GM21576 (cell line): ENCODE data around the gene PHF23.

Experiments
- ATAC-seq: cut with Tn5 transposase; IDR thresholded peaks from one replicate; pipeline ENCODE4 v1.9.1; 2021; ENCODE audit warnings: mild to moderate bottlenecking, moderate library complexity; ENCODE audit not compliant: unreplicated experiment

Gene PHF23

GRCh38 chr17:7238420-7239090, 702 bp downstream of the PHF23 start:
- no peak for ATAC-seq

- ATAC-seq, result no peak
These were observed 1.4 kb downstream of the PHF23 start for GRCh38 chr17:7237761-7238419.

GRCh38 chr17:7237266-7237760, 1.9 kb downstream of the PHF23 start:
- ATAC-seq, result no peak

- ATAC-seq, result no peak
These were observed 2.4 kb downstream of the PHF23 start for GRCh38 chr17:7236808-7237207.

DNA sequence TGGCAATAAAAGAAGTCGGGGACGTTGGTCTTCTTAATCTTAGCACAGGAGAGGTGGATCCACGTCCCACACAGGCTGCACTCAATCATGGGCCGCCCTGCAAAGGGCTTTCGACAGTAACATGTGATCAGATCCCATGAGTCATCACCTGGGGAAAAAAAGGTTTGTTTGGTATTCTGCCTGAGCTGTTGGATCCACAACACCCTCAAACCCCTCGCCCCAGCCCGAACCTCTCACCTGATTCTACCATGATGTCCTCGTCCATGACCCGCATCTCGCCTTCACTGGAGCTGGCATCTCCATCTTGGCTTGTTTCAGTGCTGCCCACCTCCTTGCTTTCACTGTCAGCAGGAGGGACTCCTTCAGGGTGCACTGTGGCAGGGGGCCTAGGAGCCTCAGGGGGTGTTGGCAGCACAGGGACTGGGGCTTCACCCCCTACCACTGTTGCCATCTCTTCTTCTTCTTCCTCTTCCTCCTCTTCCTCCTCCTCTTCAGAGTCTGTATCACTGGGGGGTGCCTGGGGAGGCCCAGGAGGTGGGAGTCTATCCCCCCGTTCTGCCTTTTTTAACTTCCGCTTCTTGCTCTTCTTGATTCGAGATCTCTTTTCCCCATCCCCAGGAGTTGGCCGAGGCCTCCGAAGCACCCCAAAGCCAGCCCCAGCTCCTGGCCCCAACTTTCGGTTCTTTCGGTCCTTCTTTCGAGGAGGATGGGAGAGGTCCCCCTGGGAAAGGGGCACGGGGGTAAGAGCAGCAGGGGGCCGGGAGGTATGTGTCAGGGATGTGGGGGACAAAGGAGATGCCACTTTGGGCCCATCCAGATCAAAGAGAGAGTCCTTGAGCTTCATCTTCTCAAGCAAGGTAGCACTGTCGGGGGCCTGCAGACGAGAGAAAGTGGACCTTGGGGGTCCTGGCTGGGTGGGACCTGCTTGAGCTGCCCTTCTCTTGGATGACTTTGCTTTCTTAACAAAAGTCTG, 3.3 kb downstream of the PHF23 start:
- ATAC-seq, result no peak

DNA sequence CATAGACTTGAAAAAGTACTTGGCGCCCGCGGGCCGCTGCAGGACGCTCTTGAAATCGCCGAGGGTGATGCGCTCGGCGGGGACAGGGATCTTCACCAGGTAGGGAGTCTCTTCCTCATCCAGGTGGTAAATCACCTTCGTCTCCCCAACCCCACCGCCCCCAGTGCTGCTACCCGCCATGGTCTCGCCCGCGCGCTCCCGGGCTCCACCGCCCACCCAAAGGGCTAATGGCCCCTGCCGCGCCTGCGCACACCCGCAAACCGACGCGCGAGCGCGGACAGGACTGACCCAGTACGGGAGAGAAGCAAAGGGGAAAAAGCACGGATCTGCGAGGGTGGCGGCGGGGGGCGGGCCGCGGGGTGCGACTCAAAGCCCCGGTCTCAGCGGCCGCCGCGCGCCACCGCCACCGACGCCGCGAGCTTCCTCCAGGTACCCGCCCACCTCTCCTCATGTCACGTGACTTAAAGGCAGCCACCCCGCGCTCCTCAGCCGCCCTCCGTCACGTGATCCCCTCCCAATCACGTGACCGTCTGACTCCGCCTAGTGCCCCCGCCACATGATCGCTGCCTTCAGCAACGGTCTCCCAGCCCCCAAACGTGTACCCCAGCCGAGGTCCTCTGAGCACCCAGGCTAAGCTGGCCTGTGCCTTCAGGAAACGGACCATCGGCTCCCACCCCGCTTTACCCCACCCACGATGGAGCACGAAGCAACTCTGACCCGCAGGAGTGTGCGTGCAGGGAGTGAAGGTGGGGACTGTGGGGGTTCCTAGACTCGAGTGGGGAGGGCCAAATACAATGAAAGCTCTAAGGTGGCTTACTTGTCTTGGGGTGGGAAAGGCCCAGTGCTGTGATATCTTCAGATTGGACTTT, 4.9 kb downstream of the PHF23 start, which contains the start of gene DVL2:
TSS of gene DVL2 (minus strand) at position 435 of the 869 bp plus-strand sequence. CDS start at position 180, 255 bp downstream.
- ATAC-seq, result peak; percentile 39

- no peak for ATAC-seq
These were observed 5.6 kb downstream of the PHF23 start for GRCh38 chr17:7233701-7234082.

DNA sequence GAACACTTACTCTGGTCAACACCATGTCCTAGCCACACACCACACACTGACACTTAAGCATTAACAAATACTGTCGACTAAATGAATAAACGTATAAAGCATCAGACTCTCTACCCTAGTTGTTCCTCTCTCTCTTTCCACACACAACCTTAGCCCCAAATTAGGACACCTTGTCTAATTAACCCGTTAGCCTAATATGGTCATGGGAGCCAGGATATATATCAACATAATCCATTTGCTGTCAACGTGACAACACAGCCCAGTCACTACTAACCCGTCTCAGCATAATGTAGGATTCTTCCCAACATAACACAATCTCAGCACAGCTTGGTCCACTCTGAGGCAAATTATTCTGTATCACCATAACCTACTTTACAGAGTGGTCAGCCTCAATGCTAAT, 7.1 kb downstream of the PHF23 start:
- ATAC-seq, result no peak

- ATAC-seq, result no peak
These were observed 9.8 kb downstream of the PHF23 start for GRCh38 chr17:7229504-7229903.

DNA sequence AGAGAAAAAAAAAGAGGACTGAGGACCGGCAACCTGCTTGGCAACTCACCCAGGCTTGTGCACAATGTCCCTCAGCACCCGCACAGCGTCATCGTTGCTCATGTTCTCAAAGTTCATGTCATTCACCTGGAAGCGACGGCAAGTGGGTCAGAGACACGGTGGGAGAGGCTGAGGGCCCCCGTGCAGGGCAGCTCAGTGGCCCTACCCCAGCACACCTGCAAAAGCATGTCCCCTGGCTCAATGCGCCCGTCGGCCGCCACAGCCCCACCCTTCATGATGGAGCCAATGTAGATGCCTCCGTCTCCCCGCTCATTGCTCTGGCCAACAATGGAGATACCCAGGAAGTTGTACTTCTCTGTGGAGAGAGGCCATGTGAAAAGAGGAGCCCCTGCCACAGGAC, 10.3 kb downstream of the PHF23 start:
- no peak for ATAC-seq

DNA sequence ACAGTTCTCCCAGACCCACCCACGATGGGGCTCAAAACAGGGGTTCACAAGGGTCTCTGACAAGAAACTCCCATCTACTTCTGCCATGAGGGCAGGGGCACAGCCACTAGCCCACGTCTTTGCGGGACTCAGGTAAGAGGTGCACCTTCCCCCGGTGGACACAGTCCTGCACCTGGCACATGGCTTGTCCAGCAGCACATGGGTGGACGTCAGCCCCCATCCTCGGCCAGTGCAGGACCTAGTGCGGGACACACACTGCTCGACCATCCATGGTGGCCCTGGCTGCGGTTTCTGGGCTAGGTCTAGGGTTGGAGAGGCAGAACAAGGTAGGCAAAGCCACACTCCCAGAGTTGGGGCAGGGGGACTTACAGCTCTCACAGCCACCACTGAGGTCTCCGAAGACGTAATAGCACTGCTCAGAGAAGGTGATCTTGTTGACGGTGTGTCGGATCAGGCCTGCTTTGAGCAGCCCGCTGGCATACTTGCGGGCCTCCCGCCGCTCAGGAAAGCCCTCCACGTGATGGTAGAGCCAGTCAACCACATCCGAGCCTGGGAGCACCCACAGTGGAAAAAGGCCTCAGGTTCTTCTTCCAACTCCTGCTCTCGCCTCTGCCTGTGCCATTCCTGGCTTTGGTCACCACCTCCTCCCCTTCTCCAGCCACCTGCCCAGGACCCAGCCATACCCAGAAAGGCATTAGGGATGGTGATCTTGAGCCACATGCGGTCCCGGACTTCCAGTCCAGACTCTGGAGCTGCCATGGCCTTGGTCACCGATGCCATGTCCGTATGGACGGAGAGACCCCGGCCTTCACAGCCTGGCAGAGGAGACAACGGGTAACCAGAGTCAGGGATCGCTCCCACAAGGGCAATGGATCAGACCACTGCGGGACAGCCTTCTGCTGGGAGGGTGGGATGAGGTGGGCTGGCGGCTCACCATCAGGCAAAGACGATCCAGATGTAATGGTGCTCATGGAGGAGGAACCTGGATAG, 12.2 kb downstream of the PHF23 start:
- no peak for ATAC-seq

DNA sequence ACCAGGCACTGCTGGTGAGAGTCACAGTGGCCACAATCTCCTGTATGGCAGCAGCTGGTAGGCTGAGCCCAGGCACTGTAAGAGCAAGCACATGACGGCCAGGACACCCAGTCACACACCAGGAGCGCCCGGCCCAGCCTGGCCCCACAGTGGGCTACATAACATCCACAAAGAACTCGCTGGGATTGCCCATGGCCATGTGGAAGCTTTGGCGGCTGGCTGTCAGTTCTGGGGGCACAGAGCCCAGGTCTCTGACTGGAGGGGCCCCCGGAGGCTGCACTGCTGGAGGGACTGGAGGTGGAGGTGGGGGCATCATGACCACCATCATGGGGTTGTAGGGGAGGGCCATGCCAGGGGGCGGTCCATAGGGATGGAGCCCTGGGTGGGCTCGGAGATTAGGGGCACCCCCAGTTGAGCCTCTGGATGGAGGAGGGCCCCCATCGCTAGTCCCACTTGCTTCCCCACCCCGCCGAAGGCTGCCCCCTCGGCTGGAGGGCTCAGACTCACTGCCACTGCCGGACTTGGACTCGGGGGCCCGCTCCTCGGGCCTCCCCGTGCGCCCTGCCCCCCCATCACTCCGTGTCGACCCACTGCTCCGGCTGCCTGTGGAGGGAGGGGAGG, 13.4 kb downstream of the PHF23 start:
- ATAC-seq, result no peak

DNA sequence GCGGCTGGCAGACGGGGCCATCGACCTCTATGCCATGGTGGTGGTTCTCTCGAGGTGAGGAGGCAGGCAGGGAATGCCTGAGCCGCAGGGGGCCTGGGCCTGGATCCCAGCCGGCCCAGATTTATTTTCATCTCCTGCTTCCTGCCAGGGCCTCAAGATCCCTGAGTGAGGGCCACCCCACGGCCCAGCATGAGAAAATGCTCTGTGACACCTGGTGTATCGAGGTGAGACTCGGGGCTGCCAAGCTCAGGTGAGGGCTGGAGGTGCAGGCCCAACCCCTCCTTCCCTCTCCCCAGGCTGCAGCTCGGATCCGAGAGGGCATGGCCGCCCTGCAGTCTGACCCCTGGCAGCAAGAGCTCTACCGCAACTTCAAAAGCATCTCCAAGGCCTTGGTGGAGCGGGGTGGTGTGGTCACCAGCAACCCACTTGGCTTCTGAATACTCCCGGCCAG, 14.6 kb downstream of the PHF23 start:
- ATAC-seq, result no peak

DNA sequence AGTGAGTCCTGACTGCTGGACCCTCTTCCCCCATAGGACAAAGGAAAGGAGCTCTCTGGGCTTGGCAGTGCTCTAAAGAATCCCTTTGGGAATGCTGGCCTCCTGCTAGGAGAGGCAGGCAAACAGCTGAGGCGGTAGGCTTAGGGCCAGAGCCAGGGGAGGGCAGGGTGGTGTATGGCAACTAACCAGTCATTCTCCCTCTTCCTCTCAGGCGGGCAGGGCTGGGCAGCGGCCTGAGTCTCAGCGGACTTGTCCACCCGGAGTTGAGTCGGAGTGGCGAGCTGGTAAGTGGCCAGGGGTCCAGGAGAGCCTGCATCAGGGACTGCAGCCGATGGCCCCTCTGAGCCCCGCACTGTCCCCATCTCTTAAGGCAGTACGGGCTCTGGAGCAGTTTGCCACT, 15.1 kb downstream of the PHF23 start:
- ATAC-seq, result no peak

DNA sequence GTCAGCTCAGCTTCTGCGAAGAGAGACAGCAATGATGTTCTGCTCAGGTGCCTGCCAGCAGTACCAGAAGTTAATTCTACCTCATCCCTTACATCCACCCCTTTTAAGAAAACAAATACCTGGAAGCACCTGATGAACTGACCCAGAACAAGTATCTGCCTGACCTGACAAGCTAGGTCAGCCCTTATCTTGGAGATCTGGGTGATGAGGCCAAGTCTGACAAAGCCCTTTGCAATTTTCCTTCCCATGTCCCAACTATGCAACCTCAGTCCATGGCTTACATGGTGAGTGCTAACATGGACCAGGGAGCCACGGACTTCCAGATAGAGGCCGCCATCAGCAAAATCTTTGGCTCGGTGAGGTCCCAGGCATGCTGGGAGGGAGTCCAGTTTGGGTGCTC, 15.9 kb downstream of the PHF23 start:
- ATAC-seq, result no peak

DNA sequence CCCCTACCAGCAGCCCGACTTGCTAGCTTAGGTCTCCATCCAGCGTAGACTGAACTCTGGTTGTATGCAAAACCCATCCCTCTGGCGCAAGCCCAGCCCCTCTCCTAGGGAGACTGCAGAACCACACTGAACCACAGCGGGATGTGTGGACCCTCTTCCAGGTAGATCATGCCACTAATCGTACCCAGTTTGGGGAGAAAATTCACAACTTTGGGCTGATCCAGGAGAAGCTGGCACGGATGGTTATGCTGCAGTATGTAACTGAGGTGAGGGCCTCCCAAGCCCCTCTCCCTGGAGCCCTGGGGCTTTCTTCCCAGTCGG, 16.3 kb downstream of the PHF23 start:
- no peak for ATAC-seq

- ATAC-seq, result no peak
These were observed 16.9 kb downstream of the PHF23 start for GRCh38 chr17:7222093-7222971.
